Sigmoid colon (tissue), 4 donors: ENCODE data around the gene COL4A1.

Experiments used
- CTCF ChIP-seq, 4 experiments: fragments of 450-650 bp in 3 of 4; fragments of 200-600 bp in 1 of 4; IDR thresholded peaks; one replicate each; pipeline ENCODE4 v1.5.1; 2016 to 2019; ENCODE audit warnings: antibody characterized with exemption in 4 of 4, mild to moderate bottlenecking in 3 of 4, moderate library complexity in 2 of 4
- EP300 ChIP-seq, 4 donors: sonication (generic); formaldehyde crosslinking; IDR thresholded peaks; one replicate each; pipeline ENCODE4 v1.6.1; 2017; ENCODE audit warnings: antibody characterized with exemption in 4 of 4
- POLR2A ChIP-seq, 2 donors: fragments of 450-650 bp; IDR thresholded peaks; one replicate each; pipeline ENCODE4 v1.6.1; 2016; ENCODE audit warnings: antibody characterized with exemption in 2 of 2, mild to moderate bottlenecking in 2 of 2, moderate library complexity in 2 of 2
- POLR2AphosphoS5 ChIP-seq, 4 donors: sonication (generic); formaldehyde crosslinking; IDR thresholded peaks; one replicate each; pipeline ENCODE4 v1.6.1; 2017; ENCODE audit warnings: antibody characterized with exemption in 4 of 4

DNA sequence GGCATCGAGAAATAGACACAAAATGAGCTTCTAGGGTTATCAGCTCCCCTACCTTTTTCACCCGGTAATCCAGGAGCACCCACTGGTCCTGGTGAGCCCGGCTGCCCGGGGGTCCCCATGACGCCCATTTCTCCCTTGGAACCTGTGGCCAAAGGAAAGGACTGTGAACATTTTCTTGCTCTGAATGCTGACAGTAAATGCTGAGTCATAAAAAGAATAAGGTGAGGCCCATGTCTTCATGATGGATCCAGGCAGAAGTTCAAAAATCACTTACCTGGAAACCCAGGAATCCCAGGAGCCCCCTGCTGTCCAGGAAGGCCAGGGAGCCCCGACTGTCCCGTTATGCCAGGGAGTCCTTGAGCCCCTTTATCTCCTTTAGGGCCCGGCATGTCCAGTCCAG, 129.2 kb downstream of the COL4A1 start:
- TF ChIP-seq CTCF (IDR thresholded peaks at IDR 0.05) (no peak), POLR2AphosphoS5 (IDR thresholded peaks at IDR 0.05) (no peak), POLR2A (IDR thresholded peaks at IDR 0.05) (no peak), EP300 (IDR thresholded peaks at IDR 0.05) (no peak)
